HG02852 (cell line): ENCODE data around the gene TMEM225.
"Not testable (repeated sequence)": the region's sequence is repeated elsewhere in the genome, so short reads cannot be mapped to it uniquely, and the experiment has no call there.

Experiments used
- ATAC-seq: cut with Tn5 transposase; IDR thresholded peaks from one replicate; pipeline ENCODE4 v1.9.1; 2021; ENCODE audit warnings: mild to moderate bottlenecking, moderate library complexity; ENCODE audit not compliant: unreplicated experiment

The TMEM225 gene, protein sequence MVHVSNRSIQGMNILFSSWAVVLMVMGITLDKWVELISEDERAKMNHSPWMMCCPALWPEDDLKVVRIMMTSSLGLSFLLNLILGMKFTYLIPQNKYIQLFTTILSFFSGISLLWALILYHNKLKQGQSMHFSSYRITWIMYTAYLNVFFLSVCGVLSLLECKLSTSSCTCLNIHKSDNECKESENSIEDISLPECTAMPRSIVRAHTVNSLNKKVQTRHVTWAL

DNA sequence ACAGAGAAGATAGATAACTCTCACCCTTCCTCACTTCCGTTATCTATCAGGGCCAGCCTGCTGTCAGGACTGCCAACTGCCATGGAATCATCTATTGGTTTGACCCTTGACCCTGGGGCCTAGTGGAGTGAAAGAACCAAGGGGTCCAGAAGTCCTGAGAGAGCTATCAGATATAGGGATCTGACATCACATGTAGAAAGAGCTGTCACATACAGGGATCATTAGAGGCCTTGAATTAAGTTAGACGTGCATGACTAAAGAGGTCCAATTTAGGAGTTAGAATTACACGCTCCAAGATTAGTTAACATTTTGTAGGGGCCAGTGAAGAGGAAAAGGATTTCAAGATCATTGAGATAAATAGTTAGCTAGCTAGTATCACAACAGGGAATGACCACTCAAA is at the start of gene TMEM225:
TMEM225 (minus strand) TSS at position 101 of the 400 bp plus-strand sequence. CDS start 245 bp downstream, outside the sequence.
- ATAC-seq, result no peak

DNA sequence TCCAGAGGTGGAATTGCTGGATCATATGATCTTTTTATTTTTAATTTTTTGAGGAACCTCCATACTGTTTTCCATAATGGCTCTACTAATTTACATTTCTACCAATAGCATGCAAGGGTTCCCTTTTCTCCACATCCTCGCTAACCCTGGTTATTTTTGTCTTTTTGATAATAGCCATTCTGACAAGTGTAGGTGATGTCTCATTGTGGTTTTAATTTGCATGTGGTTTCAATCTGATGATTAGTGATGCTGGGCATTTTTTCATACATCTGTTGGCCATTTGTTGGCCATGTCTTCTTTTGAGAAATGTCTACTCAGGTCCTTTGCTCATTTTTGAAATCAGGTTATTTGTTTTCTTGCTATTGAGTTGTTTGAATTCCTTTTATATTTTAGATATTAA is 38.6 kb upstream of the TMEM225 start:
- no peak for ATAC-seq

- ATAC-seq, result no peak
Observed at GRCh38 chr11:123920943-123921342, 35.5 kb upstream of the TMEM225 start.

GRCh38 chr11:123905826-123906225 is 20.4 kb upstream of the TMEM225 start:
- no peak for ATAC-seq

- no peak for ATAC-seq
Observed at GRCh38 chr11:123904932-123905331, 19.5 kb upstream of the TMEM225 start.

- ATAC-seq, result peak; percentile 98
Observed at GRCh38 chr11:123903932-123904331, 18.5 kb upstream of the TMEM225 start.

DNA sequence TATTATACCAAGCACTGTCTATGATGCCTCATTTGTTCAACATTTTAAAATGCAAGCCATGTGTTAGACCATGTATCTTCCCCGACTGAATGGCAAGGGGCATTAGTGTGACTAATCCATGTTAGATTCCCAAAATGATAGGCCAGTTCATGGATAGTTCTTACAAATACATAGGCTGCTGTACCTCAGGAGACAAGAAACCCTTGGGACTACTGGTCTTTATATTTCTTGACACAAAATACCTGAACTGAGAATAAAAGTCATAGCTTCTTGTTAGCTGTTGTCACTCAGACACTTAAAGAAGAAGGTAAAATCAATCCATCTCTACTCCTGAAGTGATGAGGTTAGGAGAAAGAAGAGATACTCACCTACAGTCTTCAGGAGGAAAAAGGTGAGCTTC is 16.4 kb upstream of the TMEM225 start, which contains the start of gene OR8D4:
OR8D4 (plus strand) TSS at position 301 of the 400 bp plus-strand sequence. CDS start 4,265 bp downstream, outside the sequence.
- no peak for ATAC-seq

GRCh38 chr11:123899792-123900191 is 14.3 kb upstream of the TMEM225 start:
- ATAC-seq, result no peak

- ATAC-seq, result no peak
Observed at GRCh38 chr11:123892031-123892430, 6.6 kb upstream of the TMEM225 start.

DNA sequence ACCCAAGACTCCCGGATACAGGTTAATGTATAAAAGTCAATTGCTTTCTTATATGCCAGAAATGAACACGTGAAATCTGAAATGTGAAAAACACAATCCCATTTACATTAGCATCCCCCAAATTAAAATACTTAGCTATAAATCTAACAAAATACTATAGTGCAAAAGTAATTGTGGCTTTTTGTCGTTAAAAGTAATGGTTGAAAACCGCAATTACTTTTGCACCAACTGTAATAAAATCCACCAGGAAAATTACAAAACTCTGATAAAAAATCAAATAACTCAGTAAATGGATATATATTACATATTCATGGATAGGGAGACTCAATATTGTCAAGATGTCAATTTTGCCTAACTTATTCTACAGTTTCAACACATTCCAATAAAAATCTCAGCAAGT is 4.6 kb downstream of the TMEM225 start:
- no peak for ATAC-seq

- ATAC-seq, result not testable (repeated sequence)
Observed at GRCh38 chr11:123867795-123868194, 17.7 kb downstream of the TMEM225 start.

DNA sequence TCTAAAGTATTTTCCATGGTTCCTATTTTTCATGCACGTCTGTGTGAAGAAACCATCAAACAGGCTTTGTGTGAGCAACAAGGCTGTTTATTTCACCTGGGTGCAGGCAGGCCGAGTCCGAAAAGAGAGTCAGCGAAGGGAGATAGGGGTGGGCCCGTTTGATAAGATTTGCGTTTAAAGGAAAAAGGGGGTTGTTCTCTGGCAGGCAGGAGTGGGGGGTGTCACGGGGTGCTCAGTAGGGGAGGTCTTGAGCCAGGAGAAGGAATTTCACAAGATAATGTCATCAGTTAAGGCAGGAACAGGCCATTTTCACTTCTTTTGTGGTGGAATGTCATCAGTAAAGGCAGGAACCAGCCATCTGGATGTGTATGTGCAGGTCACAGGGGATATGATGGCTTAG is 20.2 kb downstream of the TMEM225 start:
- ATAC-seq, result not testable (repeated sequence)

GRCh38 chr11:123859731-123860130 is 25.7 kb downstream of the TMEM225 start:
- ATAC-seq, result no peak

GRCh38 chr11:123856444-123856843 is 29.0 kb downstream of the TMEM225 start:
- no peak for ATAC-seq

DNA sequence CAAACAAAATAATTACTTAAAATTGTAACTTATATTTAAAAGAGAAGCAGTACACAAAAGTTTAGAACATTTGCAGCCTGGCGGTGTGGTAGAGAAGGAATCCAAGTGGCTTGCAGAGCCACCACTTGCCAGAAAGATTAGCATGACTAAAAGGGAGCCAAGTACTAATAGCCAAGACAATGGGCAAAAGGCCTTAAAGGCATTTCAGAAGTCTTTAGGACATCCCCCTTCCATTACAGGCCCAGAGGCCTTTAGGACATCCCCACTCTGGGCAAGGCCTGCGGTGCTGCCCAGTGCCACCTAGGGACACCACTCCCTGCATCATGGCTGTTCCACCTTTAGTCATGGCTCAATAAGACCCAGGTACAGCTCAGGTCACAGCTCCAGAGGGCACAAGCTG is 32.4 kb downstream of the TMEM225 start:
- ATAC-seq, result no peak

DNA sequence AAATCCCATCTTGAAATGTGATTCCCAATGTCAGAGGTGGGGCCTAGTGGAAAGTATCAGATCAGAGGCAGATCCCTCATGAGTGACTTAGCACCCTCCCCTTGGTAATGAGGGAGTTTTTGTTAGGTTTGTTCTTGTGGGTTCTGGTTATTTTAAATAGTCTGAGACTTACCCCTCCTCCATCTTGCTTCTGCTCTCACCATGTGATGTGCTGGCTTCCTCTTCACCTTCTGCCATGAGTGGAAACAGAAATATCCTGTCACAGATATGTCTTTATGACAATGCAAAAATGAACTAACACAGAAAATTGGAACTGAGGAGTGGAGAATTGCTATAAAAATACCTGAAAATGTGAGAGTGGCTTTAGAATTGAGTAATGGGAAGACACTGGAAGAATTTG is 33.1 kb downstream of the TMEM225 start:
- no peak for ATAC-seq

DNA sequence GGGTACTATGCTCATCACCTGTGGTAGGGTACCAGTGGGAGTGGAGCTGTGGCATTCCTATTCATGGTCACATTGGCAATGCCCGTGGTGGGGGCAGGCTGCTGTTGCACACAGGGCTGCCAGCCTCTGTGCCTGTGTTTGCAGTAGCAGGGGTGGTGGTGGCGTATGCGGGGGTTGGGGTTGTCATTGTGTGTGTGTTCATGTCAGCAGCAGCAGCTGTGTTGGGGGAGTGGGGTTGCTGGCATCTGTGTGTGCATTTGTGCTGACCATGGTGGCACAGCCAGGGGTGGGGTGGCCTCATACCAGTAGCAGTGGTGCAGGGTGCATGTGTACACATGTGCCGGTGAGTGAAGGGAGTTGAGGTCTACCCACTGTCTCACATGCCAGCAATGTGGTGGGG is 34.4 kb downstream of the TMEM225 start:
- no peak for ATAC-seq

- ATAC-seq, result no peak
Observed at GRCh38 chr11:123841174-123841573, 44.3 kb downstream of the TMEM225 start.

DNA sequence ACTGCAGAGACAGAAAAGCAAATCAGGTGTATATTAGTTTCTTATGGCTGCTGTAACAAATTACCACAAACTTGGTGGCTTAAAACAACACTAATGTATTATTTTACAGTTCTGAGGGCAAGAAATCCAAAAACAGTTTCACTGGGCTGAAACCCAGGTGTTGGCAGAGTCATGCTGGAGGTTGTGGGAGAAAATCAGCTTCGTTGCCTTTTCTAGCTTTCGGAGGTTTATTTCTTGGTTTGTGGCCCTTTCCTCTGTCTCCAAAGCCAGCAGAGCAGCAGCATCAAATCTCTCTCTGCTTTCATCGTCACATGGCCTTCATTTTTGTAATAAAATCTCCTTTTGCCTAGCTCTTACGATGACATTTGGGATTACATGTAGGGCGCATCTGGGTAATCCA is 46.3 kb downstream of the TMEM225 start:
- no peak for ATAC-seq

DNA sequence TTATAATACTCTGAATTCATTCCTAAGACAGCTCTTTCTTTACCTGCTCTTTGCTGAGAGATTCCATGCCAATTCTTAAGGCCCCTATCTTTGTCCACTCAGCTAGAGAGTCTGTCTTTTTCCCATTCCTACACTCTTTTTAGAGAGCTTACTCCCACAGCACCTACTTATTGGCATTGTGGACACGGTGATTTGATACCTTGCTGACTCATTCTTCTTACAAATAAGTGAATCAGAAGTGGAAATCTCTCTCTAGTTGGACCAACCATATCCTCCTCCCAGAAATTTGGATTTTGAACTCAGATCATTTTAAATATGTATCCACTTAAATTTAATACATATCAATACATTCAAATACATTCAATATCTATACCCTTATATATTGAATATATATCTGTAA is 46.8 kb downstream of the TMEM225 start:
- ATAC-seq, result no peak

GRCh38 chr11:123838199-123838598 is 47.3 kb downstream of the TMEM225 start:
- no peak for ATAC-seq

DNA sequence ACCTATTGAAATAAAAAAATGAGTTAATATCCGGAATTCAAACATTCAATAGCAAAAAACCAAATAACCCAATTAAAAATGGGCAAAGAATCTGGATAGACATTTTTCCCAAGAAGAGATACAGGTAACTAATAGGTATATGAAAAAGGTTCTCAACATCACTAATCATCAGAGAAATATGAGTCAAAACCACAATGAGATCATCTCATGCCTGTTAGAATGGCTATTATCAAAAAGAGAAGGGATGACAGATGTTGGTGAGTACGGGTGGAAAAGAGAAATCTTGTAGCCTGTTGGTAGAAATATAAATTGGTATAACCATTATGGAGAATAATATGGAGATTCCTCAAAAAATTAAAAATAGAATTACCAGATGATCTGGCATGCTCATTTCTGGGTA is 52.4 kb downstream of the TMEM225 start:
- no peak for ATAC-seq
